Measurements from ENCODE around the gene CECR2.

The CECR2 gene

GRCh38 chr22:17368554-17369438 lies 464 bp upstream of the CECR2 start:
- DNase-seq: no peak

GRCh38 chr22:17370026-17370765 lies 936 bp downstream of the CECR2 start:
- DNase-seq: no peak

DNA sequence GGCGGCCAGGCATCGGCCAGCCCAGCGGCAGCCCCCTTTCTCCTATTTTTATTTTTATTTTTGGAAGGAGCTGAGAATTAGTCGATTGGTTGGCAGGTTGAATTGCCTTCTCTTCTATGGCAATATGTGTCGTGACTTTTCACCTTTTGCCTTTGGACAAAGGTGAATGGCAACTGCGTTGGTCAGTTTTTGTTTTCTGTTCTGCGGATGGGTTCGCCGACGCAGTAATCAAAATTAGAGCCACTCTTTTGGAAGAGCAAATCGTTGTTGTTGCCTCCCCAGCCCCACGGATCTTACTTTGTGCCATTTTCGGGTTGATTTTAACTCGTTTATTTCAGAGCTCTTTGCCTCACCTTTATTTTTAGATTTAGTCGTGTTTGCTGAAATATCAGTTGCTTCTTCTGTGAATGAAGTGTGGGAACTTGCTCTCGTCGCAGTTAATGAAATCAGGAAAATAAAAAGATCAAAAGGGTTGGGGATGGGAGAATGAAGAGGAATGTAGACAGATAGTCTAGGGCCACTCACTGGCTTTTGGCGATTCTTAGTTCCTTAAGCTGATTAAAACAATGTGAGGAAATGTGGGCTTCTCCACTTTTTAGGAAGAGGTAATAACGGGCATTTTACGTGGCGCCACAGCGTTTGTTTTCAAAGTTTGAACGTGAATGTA lies 1.6 kb downstream of the CECR2 start:
- no peak for DNase-seq

GRCh38 chr22:17371448-17371847 lies 2.2 kb downstream of the CECR2 start:
- no peak for DNase-seq

- no peak for DNase-seq
Measured at GRCh38 chr22:17373855-17374254, 4.6 kb downstream of the CECR2 start.

GRCh38 chr22:17375914-17376614 lies 6.8 kb downstream of the CECR2 start:
- DNase-seq: no peak

DNA sequence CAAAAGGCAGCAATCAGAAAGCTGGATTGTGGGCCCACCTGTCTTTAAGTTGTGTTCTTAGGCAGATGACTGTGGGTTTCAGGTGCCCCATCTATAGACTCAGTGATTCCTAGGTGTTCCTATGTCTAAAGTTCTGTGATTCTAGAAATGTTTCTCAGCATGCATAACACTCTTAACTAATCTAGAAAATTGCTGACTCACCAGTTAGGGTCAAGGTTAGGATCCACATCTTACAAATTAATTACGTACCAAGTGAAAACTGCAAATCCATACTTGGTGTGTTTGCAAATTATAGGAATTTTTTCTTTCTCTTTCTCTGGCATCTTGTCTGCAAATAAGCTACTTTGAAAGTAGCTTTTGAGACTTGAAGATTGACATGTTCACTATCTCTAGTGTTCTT lies 7.7 kb downstream of the CECR2 start:
- DNase-seq: no peak

DNA sequence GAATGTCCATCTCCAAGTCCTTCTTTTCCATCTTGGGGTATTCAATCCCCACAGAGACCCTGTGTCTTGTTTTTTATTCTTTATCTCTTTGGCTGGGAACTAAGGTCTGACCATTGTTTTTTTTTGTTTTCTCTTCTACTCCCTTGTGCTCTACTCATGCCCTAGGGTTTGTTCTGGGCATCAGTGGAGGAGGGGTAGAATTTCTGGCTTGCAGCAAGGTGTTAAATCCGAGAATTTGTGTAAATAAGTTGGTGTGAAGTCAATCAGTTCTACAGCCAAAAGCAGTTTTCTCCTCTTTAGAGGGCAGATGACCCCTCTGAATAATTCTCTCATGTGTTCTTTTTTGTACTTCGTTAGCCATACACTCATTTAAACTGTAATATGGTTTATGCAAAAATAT lies 10.7 kb downstream of the CECR2 start:
- no peak for DNase-seq

DNA sequence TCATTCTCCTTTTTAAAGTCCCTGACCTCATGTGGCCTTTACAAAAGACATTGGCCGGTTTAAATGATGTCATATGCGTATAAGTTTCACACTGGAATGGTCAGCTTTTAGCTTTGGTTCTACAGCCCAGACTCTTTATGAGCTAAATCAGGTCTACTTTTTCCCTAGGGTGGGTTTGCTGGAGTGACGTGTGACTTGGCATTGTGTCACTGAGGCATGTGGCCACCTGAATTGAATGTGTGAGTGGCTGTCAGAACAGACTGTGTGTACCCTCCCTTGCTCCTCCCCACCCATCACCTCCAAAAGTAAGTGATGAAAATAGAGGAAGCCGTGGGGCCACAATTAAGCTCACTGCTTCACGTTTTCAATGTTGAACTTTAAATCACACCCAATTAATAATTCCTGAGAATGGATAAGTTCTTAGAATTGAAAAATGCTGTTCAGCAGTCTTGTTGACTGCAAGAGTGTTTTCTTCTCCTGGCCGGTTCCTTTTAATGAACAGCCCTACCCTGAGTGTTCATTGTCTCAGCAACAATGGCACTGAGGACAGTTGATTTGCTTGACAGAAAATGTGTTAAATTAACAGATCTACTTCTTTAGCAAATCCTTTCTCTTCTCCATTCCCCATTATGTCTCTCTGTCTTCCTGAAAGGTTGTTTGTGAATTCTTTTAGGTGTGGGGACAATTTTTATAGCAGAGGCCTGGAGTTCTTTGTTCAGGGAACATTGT lies 11.3 kb downstream of the CECR2 start:
- DNase-seq: no peak

- DNase-seq: no peak
Measured at GRCh38 chr22:17381192-17381913, 12.1 kb downstream of the CECR2 start.

GRCh38 chr22:17384612-17385330 lies 15.5 kb downstream of the CECR2 start:
- no peak for DNase-seq

DNA sequence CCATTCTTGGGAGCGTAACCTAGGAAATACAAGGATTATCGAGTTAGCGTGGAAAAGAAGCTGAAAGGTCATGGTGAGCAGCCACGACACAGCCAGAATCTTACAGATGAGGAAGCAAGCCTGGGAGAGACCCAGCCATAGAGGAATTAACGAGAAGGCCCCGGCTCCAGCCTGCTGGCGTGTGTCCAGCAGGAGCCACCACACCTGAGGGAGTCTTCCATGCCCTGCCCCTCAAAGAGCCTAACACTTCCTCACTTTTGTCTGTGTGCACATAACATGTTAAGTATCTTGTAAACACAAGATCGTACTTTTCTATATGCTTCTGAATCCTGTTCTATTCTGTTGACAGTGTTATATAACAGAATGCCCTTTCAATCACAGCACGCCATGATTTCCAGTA lies 18.1 kb downstream of the CECR2 start:
- DNase-seq: no peak

GRCh38 chr22:17388235-17388634 lies 19.0 kb downstream of the CECR2 start:
- no peak for DNase-seq

DNA sequence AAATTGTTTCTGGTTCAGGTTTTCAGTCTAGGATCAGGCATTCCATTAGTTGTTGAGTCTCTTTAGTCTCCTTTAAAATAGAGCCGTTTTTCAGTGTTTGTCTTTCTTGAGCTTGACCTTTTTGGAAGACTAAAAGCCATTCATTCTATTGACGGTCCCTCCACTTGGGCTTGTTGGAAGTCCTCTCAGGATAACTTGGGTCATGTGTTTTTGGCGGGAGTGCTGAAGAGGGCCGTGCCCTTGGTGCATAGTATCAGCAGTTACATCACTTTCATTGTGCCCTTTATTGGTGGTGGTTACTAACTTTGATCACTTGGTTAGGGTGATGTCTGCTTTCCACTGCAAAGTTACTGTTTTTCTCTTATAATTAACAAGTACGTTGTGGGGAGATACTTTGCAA lies 20.8 kb downstream of the CECR2 start:
- DNase-seq: no peak

DNA sequence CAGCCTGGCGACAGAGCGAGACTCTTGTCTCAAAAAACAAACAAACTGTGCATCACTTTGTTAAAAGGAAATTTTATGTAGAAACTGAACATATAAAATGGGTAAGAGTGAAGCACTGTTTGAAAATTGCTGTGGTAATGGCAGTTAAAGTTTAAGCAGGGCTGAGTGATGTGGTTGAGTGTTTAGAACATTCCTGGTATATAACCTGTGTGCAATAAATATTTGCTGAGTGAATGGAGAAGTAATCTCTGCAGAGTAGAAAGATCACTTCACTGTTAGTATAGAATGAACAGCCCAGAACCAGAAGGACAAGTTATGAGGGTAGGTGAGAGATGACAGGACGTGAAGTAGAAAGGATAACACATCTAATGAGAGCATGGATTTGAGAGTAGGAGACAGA lies 27.3 kb downstream of the CECR2 start:
- DNase-seq: no peak

DNA sequence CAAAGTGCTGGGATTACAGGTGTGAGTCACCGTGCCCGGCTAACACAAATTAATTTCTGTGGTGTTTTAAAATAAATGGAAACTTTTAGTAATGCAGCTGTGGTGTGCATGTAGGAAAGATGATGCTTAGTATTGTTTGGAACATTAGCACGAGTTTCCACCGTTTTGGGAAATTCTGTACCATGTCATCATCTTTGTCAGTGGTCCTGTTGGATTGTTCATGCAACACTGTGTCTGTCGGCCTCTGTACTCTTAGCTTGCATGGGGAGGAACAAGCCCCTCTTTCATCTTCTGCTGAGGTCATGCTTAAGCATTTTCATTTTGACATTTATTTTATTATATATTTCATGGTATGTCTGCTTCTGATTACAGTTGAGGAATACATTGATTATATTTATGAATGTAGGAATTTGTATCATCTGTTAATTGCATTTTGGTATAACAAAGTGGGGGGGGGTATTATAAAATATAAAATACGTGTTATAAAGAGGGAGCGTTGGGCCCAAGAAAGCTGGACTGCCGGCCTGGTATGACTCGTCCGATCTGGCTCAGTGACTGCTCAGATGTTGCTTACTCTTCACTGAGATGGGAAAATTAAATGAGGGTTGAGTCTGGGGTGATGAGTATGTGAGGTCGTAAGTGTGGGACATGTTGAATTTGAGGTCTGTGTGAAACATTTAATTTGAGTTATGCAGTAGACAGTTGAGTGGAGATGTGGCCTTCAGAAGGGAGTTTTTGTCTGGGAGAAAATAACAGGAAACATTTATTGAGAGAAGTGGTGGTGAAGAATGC lies 28.7 kb downstream of the CECR2 start:
- DNase-seq: no peak

DNA sequence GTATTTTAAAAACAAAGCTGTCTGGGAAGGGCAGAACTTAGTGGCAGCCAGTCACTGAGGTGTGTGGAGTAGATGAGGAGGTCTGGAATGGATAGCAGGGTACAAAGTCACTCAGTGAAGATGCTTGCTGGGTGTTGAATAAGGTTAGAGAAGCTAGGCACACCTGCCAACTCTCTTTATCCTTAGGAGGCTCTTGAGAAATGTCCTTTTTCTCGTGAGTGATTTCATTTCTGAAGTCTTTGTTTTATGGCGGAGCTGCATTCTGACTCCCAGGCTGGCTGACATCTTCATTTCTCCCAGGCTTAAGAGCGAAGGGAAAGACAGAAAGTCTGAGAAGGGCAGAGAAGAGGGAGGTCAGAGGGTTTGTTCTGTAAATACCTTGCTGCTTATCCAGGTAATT lies 31.0 kb downstream of the CECR2 start:
- no peak for DNase-seq

DNA sequence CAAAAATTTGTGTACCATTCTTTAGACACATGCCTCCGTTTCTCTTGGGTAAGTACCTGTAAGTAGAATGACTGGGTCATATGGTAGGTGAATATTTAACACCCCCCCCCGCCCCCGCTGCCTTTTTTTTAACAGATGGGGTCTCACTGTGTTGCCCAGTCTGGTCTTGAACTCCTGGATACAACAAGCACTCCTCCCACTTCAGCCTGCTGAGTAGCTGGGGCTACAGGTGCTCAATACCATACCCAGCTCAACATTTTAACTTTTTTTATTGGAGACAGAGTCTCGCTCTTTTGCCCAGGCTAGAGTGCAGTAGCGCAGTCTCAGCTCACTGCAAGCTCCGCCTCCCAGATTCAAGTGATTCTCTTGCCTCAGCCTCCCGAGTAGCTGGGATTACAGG lies 32.5 kb downstream of the CECR2 start:
- DNase-seq: no peak

- DNase-seq: no peak
Measured at GRCh38 chr22:17402293-17402692, 33.0 kb downstream of the CECR2 start.

- no peak for DNase-seq
Measured at GRCh38 chr22:17403906-17404305, 34.6 kb downstream of the CECR2 start.
